K562 (cell line): Measurements from ENCODE around the gene E2F2. TPM values are rescaled to one million over a fixed set of nuclear protein-coding genes. Genes with fewer than 3 reads are reported as not detected.

Experiments
- C11orf30 ChIP-seq: fragments of 450-650 bp; IDR thresholded peaks from 2 replicates; pipeline ENCODE4 v1.6.1; 2016; ENCODE audit warnings: low read depth, mild to moderate bottlenecking
- CREB5 ChIP-seq: fragments of 250-450 bp; sonication (Bioruptor Pico); IDR thresholded peaks from 2 replicates; pipeline ENCODE4 v1.5.0; 2020; ENCODE audit warnings: mild to moderate bottlenecking
- E2F3 ChIP-seq: fragments of 250-450 bp; sonication (Bioruptor Pico); IDR thresholded peaks from 2 replicates; pipeline ENCODE4 v1.4.0; 2020; ENCODE audit warnings: mild to moderate bottlenecking
- FOXA1 ChIP-seq: fragments of 450-650 bp; IDR thresholded peaks from 2 replicates; pipeline ENCODE4 v1.6.1; 2016; ENCODE audit warnings: mild to moderate bottlenecking, borderline replicate concordance
- KLF13 ChIP-seq: fragments of 450-650 bp; IDR thresholded peaks from 2 replicates; pipeline ENCODE4 v1.6.1; 2016; ENCODE audit warnings: missing genetic modification characterization, low read depth, mild to moderate bottlenecking, missing compliant biosample characterization, moderate library complexity, borderline replicate concordance
- OTX1 ChIP-seq: fragments of 450-650 bp; formaldehyde crosslinking; IDR thresholded peaks from 2 replicates; pipeline ENCODE4 v1.4.0; 2022; ENCODE audit warnings: mild to moderate bottlenecking
- PHTF2 ChIP-seq: fragments of 250-450 bp; sonication (Bioruptor Pico); IDR thresholded peaks from 2 replicates; pipeline ENCODE4 v1.5.0; 2021; ENCODE audit warnings: mild to moderate bottlenecking
- PTRF ChIP-seq: fragments of 450-650 bp; IDR thresholded peaks from 2 replicates; pipeline ENCODE4 v1.6.1; 2016; ENCODE audit warnings: mild to moderate bottlenecking, missing genetic modification characterization, missing compliant biosample characterization
- TAF1 ChIP-seq: IDR thresholded peaks from 2 replicates; pipeline ENCODE4 v1.6.1; 2011; ENCODE audit warnings: mild to moderate bottlenecking, low read length, moderate library complexity; ENCODE audit not compliant: insufficient read depth, control insufficient read depth, severe bottlenecking; ENCODE audit errors: extremely low read depth
- TCF7L2 ChIP-seq: fragments of 150-350 bp; IDR thresholded peaks from 2 replicates; pipeline ENCODE4 v1.6.1; 2016; ENCODE audit warnings: low read depth, mild to moderate bottlenecking, low read length, moderate library complexity
- U2AF2 ChIP-seq: fragments of 200-400 bp; formaldehyde crosslinking; optimal IDR thresholded peaks from 2 replicates; pipeline ENCODE3; 2017; ENCODE audit warnings: low read depth, mild to moderate bottlenecking, low read length
- ZNF124 ChIP-seq: sonication (generic); formaldehyde crosslinking; IDR thresholded peaks from 2 replicates; pipeline ENCODE4 v1.8.1; 2022; ENCODE audit warnings: missing genetic modification reagents
- ZNF263 ChIP-seq: sonication (generic); formaldehyde crosslinking; IDR thresholded peaks from 2 replicates; pipeline ENCODE4 v1.8.0; 2022; ENCODE audit warnings: mild to moderate bottlenecking, missing genetic modification reagents, borderline replicate concordance
- ZNF57 ChIP-seq: fragments of 450-650 bp; formaldehyde crosslinking; IDR thresholded peaks from 2 replicates; pipeline ENCODE4 v1.4.0; 2020; ENCODE audit warnings: mild to moderate bottlenecking, moderate library complexity
- polyA plus RNA-seq, 8 experiments: library from polyadenylated mRNA; depleted of rRNA in 4 of 8; stranded (reverse) in 5 of 8; unstranded in 3 of 8; fragments of >200 nt; fragmentation: Nextera tagmentation in 2 of 8; fragmentation: Illumina TruSeq in 1 of 8; extraction: Ambion mirVana in 2 of 8; extraction: Trizol in 1 of 8; gene quantifications; 2 replicates each; pipeline versions ENCODE4 v1.2.1 to v1.2.3, GENCODE V29; 2011 to 2014; ENCODE audit warnings: inconsistent platforms in 1 of 8, missing spikeins in 1 of 8
- total RNA-seq, 7 experiments: library from RNA; depleted of rRNA in 6 of 7; stranded (reverse); fragments of >200 nt in 6 of 7; fragmentation: Illumina TruSeq in 2 of 7; extraction: Trizol in 2 of 7; gene quantifications; 2 replicates each; pipeline versions ENCODE4 v1.2.1 to v1.2.3, GENCODE V29; 2011 to 2021; ENCODE audit warnings: low replicate concordance in 1 of 7
- TF ChIP-seq, protein P1 (sequence below), 3 experiments: IDR thresholded peaks in 2 of 3; conservative IDR thresholded peaks in 1 of 3; 2 replicates each; pipeline ENCODE4 v1.5.1; 2011 to 2012; ENCODE audit warnings: low read length in 3 of 3, mild to moderate bottlenecking in 3 of 3, control low read depth in 2 of 3, improper control_type of control experiment in 1 of 3, inconsistent platforms in 1 of 3, low read depth in 1 of 3, mixed read lengths in 1 of 3, moderate library complexity in 1 of 3; ENCODE audit not compliant: insufficient read depth in 2 of 3
- TF ChIP-seq, protein P2 (sequence below): fragments of 250-450 bp; sonication (Bioruptor Pico); IDR thresholded peaks from 2 replicates; pipeline ENCODE4 v1.9.0; 2021; ENCODE audit warnings: mild to moderate bottlenecking
- TF ChIP-seq, protein P3 (sequence below): fragments of 250-450 bp; sonication (Bioruptor Pico); IDR thresholded peaks from 2 replicates; pipeline ENCODE4 v1.4.0; 2020; ENCODE audit warnings: mild to moderate bottlenecking, moderate library complexity
- TF ChIP-seq, protein P4 (sequence below): fragments of 450-650 bp; formaldehyde crosslinking; conservative IDR thresholded peaks from 2 replicates; pipeline ENCODE4 v1.4.0; 2022; ENCODE audit warnings: mild to moderate bottlenecking, missing genetic modification characterization

E2F2 gene
- total and polyA plus RNA-seq, 9 of the 15 experiments (the other 6 are each of a cell fraction or from before 2014, with no cell fraction given), result 3.1 to 25.3 (median 11.4) TPM

- TF ChIP-seq, protein P1, sequence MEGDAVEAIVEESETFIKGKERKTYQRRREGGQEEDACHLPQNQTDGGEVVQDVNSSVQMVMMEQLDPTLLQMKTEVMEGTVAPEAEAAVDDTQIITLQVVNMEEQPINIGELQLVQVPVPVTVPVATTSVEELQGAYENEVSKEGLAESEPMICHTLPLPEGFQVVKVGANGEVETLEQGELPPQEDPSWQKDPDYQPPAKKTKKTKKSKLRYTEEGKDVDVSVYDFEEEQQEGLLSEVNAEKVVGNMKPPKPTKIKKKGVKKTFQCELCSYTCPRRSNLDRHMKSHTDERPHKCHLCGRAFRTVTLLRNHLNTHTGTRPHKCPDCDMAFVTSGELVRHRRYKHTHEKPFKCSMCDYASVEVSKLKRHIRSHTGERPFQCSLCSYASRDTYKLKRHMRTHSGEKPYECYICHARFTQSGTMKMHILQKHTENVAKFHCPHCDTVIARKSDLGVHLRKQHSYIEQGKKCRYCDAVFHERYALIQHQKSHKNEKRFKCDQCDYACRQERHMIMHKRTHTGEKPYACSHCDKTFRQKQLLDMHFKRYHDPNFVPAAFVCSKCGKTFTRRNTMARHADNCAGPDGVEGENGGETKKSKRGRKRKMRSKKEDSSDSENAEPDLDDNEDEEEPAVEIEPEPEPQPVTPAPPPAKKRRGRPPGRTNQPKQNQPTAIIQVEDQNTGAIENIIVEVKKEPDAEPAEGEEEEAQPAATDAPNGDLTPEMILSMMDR (IDR thresholded peaks at IDR 0.05 in 2 of 3, conservative IDR thresholded peaks at IDR 0.05 in 1 of 3; ENCODE audit: insufficient read depth in 2 of 3, low read depth in 1 of 3, low read length in 3 of 3), result peak; percentile 26 to 63 (median 50); a peak in 4 of 6 replicates
- TF ChIP-seq, protein P2, sequence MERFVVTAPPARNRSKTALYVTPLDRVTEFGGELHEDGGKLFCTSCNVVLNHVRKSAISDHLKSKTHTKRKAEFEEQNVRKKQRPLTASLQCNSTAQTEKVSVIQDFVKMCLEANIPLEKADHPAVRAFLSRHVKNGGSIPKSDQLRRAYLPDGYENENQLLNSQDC (CRISPR knock-in tag), result no peak
- TF ChIP-seq ZNF57 (CRISPR knock-in tag) (no peak), E2F3 (peak; percentile 59; the same call in 1 of the 2 replicates), TCF7L2 (no peak), OTX1 (CRISPR knock-in tag) (no peak), ZNF263 (CRISPR knock-in tag) (peak; percentile 38), ZNF124 (peak; percentile 49; the same call in 1 of the 2 replicates), FOXA1 (no peak), U2AF2 (no peak), TAF1 (peak; percentile 71), PTRF (tag) (no peak), CREB5 (CRISPR knock-in tag) (no peak), C11orf30 (no peak; the same call in 1 of the 2 replicates), KLF13 (tag) (no peak), PHTF2 (CRISPR knock-in tag) (no peak)
- TF ChIP-seq, protein P3, sequence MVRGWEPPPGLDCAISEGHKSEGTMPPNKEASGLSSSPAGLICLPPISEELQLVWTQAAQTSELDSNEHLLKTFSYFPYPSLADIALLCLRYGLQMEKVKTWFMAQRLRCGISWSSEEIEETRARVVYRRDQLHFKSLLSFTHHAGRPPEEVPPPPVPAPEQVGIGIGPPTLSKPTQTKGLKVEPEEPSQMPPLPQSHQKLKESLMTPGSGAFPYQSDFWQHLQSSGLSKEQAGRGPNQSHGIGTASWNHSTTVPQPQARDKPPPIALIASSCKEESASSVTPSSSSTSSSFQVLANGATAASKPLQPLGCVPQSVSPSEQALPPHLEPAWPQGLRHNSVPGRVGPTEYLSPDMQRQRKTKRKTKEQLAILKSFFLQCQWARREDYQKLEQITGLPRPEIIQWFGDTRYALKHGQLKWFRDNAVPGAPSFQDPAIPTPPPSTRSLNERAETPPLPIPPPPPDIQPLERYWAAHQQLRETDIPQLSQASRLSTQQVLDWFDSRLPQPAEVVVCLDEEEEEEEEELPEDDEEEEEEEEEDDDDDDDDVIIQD (CRISPR knock-in tag), result no peak
- TF ChIP-seq, protein P4, sequence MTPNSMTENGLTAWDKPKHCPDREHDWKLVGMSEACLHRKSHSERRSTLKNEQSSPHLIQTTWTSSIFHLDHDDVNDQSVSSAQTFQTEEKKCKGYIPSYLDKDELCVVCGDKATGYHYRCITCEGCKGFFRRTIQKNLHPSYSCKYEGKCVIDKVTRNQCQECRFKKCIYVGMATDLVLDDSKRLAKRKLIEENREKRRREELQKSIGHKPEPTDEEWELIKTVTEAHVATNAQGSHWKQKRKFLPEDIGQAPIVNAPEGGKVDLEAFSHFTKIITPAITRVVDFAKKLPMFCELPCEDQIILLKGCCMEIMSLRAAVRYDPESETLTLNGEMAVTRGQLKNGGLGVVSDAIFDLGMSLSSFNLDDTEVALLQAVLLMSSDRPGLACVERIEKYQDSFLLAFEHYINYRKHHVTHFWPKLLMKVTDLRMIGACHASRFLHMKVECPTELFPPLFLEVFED (CRISPR knock-in tag), result no peak
These were observed at the start of gene E2F2 (continued) for GRCh38 chr1:23530747-23531561.
